Measurements from ENCODE around the gene DDI2.

The DDI2 gene

GRCh38 chr1:15704526-15705183, 87.4 kb downstream of the DDI2 start:
- H3K4me3 ChIP-seq (ENCODE audit: insufficient read depth in 1 of 2, low read depth in 1 of 2, low read length in 2 of 2) = peak overlapping the region in 1 of 2 experiments; percentile 53
- H3K23ac ChIP-seq (ENCODE audit: low read length in 2 of 2) = peak overlapping the region in 1 of 2 experiments; percentile 23
- H3K4me1 ChIP-seq (ENCODE audit: control insufficient read depth, insufficient read depth, low read depth, low read length) = peaks cover 15% of the 10 kb centered on the region
- no peak overlapping the region for H3K4me2 ChIP-seq (ENCODE audit: low read length, poor library complexity, severe bottlenecking)
- H3K27me3 ChIP-seq (ENCODE audit: control insufficient read depth in 1 of 2, insufficient read depth in 1 of 2, low read length in 2 of 2) = no peaks in the 10 kb centered on the region
- no peak overlapping the region for H2BK15ac ChIP-seq (ENCODE audit: low read depth, poor library complexity, severe bottlenecking)
- no peaks in the 10 kb centered on the region for H3K9me3 ChIP-seq (ENCODE audit: control insufficient read depth, low read length)
- H2AFZ ChIP-seq (ENCODE audit: low read depth, low read length) = no peak overlapping the region
- H2AK5ac ChIP-seq (ENCODE audit: low read length, severe bottlenecking) = no peak overlapping the region
- peaks cover 44% of the 10 kb centered on the region for H3K79me1 ChIP-seq (replicated peaks; ENCODE audit: low read length, poor library complexity, severe bottlenecking)
- H2BK5ac ChIP-seq (ENCODE audit: low read depth, low read length, poor library complexity, severe bottlenecking) = no peak overlapping the region
- WGBS = 93% methylated on average over 15 of the region's 17 CpGs
- H3K27ac ChIP-seq (ENCODE audit: low read length, poor library complexity, severe bottlenecking) = no peak overlapping the region
- H4K8ac ChIP-seq (ENCODE audit: low read length) = peak overlapping the region; percentile 20
- H3K14ac ChIP-seq (ENCODE audit: low read length in 2 of 2) = peak overlapping the region in 1 of 2 experiments; percentile 1
- peak overlapping the region; percentile 43 for H4K91ac ChIP-seq (ENCODE audit: low read length)
- no peak overlapping the region for H2BK120ac ChIP-seq (ENCODE audit: low read depth, low read length)
- H2BK12ac ChIP-seq (ENCODE audit: low read length in 2 of 2) = peak overlapping the region; percentile 18 to 29
- DNase-seq = no peak
- peak overlapping the region in 1 of 2 experiments; percentile 67 for H3K18ac ChIP-seq (ENCODE audit: low read depth in 1 of 2, low read length in 2 of 2)
- H3K36me3 ChIP-seq (ENCODE audit: control insufficient read depth in 1 of 2, insufficient read depth in 2 of 2, low read depth in 1 of 2, low read length in 2 of 2) = peaks cover 19 to 39% of the 10 kb centered on the region in 2 experiments
- no peak overlapping the region for H3K4ac ChIP-seq (ENCODE audit: low read depth in 1 of 2, low read length in 2 of 2)
- H3K9ac ChIP-seq (ENCODE audit: low read length) = peak overlapping the region; percentile 96

- Histone ChIP-seq H3K27ac (ENCODE audit: low read length, poor library complexity, severe bottlenecking) (no peak overlapping the region), H3K9ac (ENCODE audit: low read length) (peak overlapping the region; percentile 96), H3K4me3 (ENCODE audit: insufficient read depth in 1 of 2, low read depth in 1 of 2, low read length in 2 of 2) (no peak overlapping the region), H2BK5ac (ENCODE audit: low read depth, low read length, poor library complexity, severe bottlenecking) (no peak overlapping the region), H3K4me2 (ENCODE audit: low read length, poor library complexity, severe bottlenecking) (no peak overlapping the region), H4K8ac (ENCODE audit: low read length) (no peak overlapping the region), H2AK5ac (ENCODE audit: low read length, severe bottlenecking) (no peak overlapping the region), H3K4me1 (ENCODE audit: control insufficient read depth, insufficient read depth, low read depth, low read length) (peaks cover 15% of the 10 kb centered on the region), H2BK12ac (ENCODE audit: low read length in 2 of 2) (peak overlapping the region in 1 of 2 experiments; percentile 30), H3K18ac (ENCODE audit: low read depth in 1 of 2, low read length in 2 of 2) (no peak overlapping the region), H3K79me1 (replicated peaks; ENCODE audit: low read length, poor library complexity, severe bottlenecking) (peaks cover 40% of the 10 kb centered on the region), H3K36me3 (ENCODE audit: control insufficient read depth in 1 of 2, insufficient read depth in 2 of 2, low read depth in 1 of 2, low read length in 2 of 2) (peaks cover 19 to 39% of the 10 kb centered on the region in 2 experiments), H3K14ac (ENCODE audit: low read length in 2 of 2) (no peak overlapping the region), H3K23ac (ENCODE audit: low read length in 2 of 2) (no peak overlapping the region), H3K27me3 (ENCODE audit: control insufficient read depth in 1 of 2, insufficient read depth in 1 of 2, low read length in 2 of 2) (no peaks in the 10 kb centered on the region), H3K4ac (ENCODE audit: low read depth in 1 of 2, low read length in 2 of 2) (no peak overlapping the region), H2AFZ (ENCODE audit: low read depth, low read length) (no peak overlapping the region), H2BK15ac (ENCODE audit: low read depth, poor library complexity, severe bottlenecking) (no peak overlapping the region), H3K9me3 (ENCODE audit: control insufficient read depth, low read length) (no peaks in the 10 kb centered on the region), H2BK120ac (ENCODE audit: low read depth, low read length) (no peak overlapping the region), H4K91ac (ENCODE audit: low read length) (no peak overlapping the region)
- DNase-seq = no peak
- 99% methylated on average over 11 of the region's 11 CpGs for WGBS
Measured at GRCh38 chr1:15705184-15705566, 87.9 kb downstream of the DDI2 start.

GRCh38 chr1:15706751-15707150, 89.5 kb downstream of the DDI2 start:
- H2BK5ac ChIP-seq (ENCODE audit: low read depth, low read length, poor library complexity, severe bottlenecking) = no peak overlapping the region
- 93% methylated on average over 7 of the region's 7 CpGs for WGBS
- no peak overlapping the region for H4K91ac ChIP-seq (ENCODE audit: low read length)
- no peak overlapping the region for H3K18ac ChIP-seq (ENCODE audit: low read depth in 1 of 2, low read length in 2 of 2)
- no peak overlapping the region for H2AK5ac ChIP-seq (ENCODE audit: low read length, severe bottlenecking)
- H3K4ac ChIP-seq (ENCODE audit: low read depth in 1 of 2, low read length in 2 of 2) = no peak overlapping the region
- no peaks in the 10 kb centered on the region for H3K27me3 ChIP-seq (ENCODE audit: control insufficient read depth in 1 of 2, insufficient read depth in 1 of 2, low read length in 2 of 2)
- H3K14ac ChIP-seq (ENCODE audit: low read length in 2 of 2) = no peak overlapping the region
- H3K36me3 ChIP-seq (ENCODE audit: control insufficient read depth in 1 of 2, insufficient read depth in 2 of 2, low read depth in 1 of 2, low read length in 2 of 2) = peaks cover 19 to 38% of the 10 kb centered on the region in 2 experiments
- peaks cover 36% of the 10 kb centered on the region for H3K79me1 ChIP-seq (replicated peaks; ENCODE audit: low read length, poor library complexity, severe bottlenecking)
- H2BK15ac ChIP-seq (ENCODE audit: low read depth, poor library complexity, severe bottlenecking) = no peak overlapping the region
- no peak overlapping the region for H2AFZ ChIP-seq (ENCODE audit: low read depth, low read length)
- no peak overlapping the region for H3K4me3 ChIP-seq (ENCODE audit: insufficient read depth in 1 of 2, low read depth in 1 of 2, low read length in 2 of 2)
- no peak overlapping the region for H2BK12ac ChIP-seq (ENCODE audit: low read length in 2 of 2)
- no peaks in the 10 kb centered on the region for H3K9me3 ChIP-seq (ENCODE audit: control insufficient read depth, low read length)
- H4K8ac ChIP-seq (ENCODE audit: low read length) = no peak overlapping the region
- H3K27ac ChIP-seq (ENCODE audit: low read length, poor library complexity, severe bottlenecking) = no peak overlapping the region
- peak overlapping the region; percentile 9 for H3K9ac ChIP-seq (ENCODE audit: low read length)
- DNase-seq = no peak
- H2BK120ac ChIP-seq (ENCODE audit: low read depth, low read length) = no peak overlapping the region
- H3K4me1 ChIP-seq (ENCODE audit: control insufficient read depth, insufficient read depth, low read depth, low read length) = peaks cover 13% of the 10 kb centered on the region
- H3K4me2 ChIP-seq (ENCODE audit: low read length, poor library complexity, severe bottlenecking) = no peak overlapping the region
- H3K23ac ChIP-seq (ENCODE audit: low read length in 2 of 2) = no peak overlapping the region

GRCh38 chr1:15707239-15707925, 90.1 kb downstream of the DDI2 start:
- WGBS = 94% methylated on average over 6 of the region's 8 CpGs

More at GRCh38 chr1:15707239-15707925, 90.1 kb downstream of the DDI2 start:
- no peak overlapping the region for H4K8ac ChIP-seq (ENCODE audit: low read length)
- no peak overlapping the region for H3K4me2 ChIP-seq (ENCODE audit: low read length, poor library complexity, severe bottlenecking)
- no peak overlapping the region for H2BK120ac ChIP-seq (ENCODE audit: low read depth, low read length)
- H3K27me3 ChIP-seq (ENCODE audit: control insufficient read depth in 1 of 2, insufficient read depth in 1 of 2, low read length in 2 of 2) = no peaks in the 10 kb centered on the region
- H3K23ac ChIP-seq (ENCODE audit: low read length in 2 of 2) = no peak overlapping the region
- H2BK12ac ChIP-seq (ENCODE audit: low read length in 2 of 2) = no peak overlapping the region
- H3K36me3 ChIP-seq (ENCODE audit: control insufficient read depth in 1 of 2, insufficient read depth in 2 of 2, low read depth in 1 of 2, low read length in 2 of 2) = peaks cover 19 to 38% of the 10 kb centered on the region in 2 experiments
- no peaks in the 10 kb centered on the region for H3K9me3 ChIP-seq (ENCODE audit: control insufficient read depth, low read length)
- no peak overlapping the region for H3K27ac ChIP-seq (ENCODE audit: low read length, poor library complexity, severe bottlenecking)
- no peak overlapping the region for H2AFZ ChIP-seq (ENCODE audit: low read depth, low read length)
- H3K18ac ChIP-seq (ENCODE audit: low read depth in 1 of 2, low read length in 2 of 2) = no peak overlapping the region
- no peak for DNase-seq
- H4K91ac ChIP-seq (ENCODE audit: low read length) = no peak overlapping the region
- H3K14ac ChIP-seq (ENCODE audit: low read length in 2 of 2) = no peak overlapping the region
- H3K4me1 ChIP-seq (ENCODE audit: control insufficient read depth, insufficient read depth, low read depth, low read length) = peaks cover 13% of the 10 kb centered on the region
- no peak overlapping the region for H2AK5ac ChIP-seq (ENCODE audit: low read length, severe bottlenecking)
- peaks cover 36% of the 10 kb centered on the region for H3K79me1 ChIP-seq (replicated peaks; ENCODE audit: low read length, poor library complexity, severe bottlenecking)
- H3K4me3 ChIP-seq (ENCODE audit: insufficient read depth in 1 of 2, low read depth in 1 of 2, low read length in 2 of 2) = no peak overlapping the region
- H3K9ac ChIP-seq (ENCODE audit: low read length) = peak overlapping the region; percentile 41
- no peak overlapping the region for H3K4ac ChIP-seq (ENCODE audit: low read depth in 1 of 2, low read length in 2 of 2)
- H2BK15ac ChIP-seq (ENCODE audit: low read depth, poor library complexity, severe bottlenecking) = no peak overlapping the region
- no peak overlapping the region for H2BK5ac ChIP-seq (ENCODE audit: low read depth, low read length, poor library complexity, severe bottlenecking)

Data from mesenchymal stem cell (in vitro differentiated cells and primary cell).